ENCODE results near the gene HNRNPL. TPM values are rescaled to one million over a fixed set of nuclear protein-coding genes. Genes with fewer than 3 reads are reported as not detected.
"Not testable (repeated sequence)": the region's sequence is repeated elsewhere in the genome, so short reads cannot be mapped to it uniquely, and the experiment has no call there.

The HNRNPL gene
- total RNA-seq, 2 donors from 2014 or later, result 559 to 561 TPM

DNA sequence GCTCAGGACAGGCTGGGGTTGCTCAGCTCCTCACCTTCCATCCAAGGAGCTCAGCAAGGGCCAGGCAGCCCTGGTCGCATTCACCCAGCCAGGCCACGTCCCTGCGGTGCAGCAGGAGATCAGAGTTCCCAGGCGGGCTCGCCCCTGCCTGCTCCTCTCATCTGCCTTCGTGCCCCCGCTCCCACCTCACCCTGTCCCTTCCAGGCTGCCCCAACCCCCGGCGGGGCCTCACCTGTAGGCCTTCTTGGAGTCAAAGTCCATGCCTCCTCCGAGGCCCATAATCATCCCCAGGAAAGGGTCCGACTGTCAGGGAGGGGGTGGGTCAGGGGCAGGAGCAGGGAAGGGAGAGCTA lies 29.6 kb upstream of the HNRNPL start:
- no peaks in the 10 kb centered on the region for H3K27me3 Mint-ChIP-seq
- peaks cover 23% of the 10 kb centered on the region in 2 donors for H3K4me1 Mint-ChIP-seq (ENCODE audit: low read depth in 2 of 2)
- no peaks in the 10 kb centered on the region for H3K9me3 Mint-ChIP-seq
- no peak for DNase-seq (ENCODE audit: low spot score)
- no peak overlapping the region for H3K4me3 Mint-ChIP-seq
- no peaks in the 10 kb centered on the region for H3K36me3 Mint-ChIP-seq
- ATAC-seq, result no peak
- no peak overlapping the region for H3K27ac Mint-ChIP-seq

DNA sequence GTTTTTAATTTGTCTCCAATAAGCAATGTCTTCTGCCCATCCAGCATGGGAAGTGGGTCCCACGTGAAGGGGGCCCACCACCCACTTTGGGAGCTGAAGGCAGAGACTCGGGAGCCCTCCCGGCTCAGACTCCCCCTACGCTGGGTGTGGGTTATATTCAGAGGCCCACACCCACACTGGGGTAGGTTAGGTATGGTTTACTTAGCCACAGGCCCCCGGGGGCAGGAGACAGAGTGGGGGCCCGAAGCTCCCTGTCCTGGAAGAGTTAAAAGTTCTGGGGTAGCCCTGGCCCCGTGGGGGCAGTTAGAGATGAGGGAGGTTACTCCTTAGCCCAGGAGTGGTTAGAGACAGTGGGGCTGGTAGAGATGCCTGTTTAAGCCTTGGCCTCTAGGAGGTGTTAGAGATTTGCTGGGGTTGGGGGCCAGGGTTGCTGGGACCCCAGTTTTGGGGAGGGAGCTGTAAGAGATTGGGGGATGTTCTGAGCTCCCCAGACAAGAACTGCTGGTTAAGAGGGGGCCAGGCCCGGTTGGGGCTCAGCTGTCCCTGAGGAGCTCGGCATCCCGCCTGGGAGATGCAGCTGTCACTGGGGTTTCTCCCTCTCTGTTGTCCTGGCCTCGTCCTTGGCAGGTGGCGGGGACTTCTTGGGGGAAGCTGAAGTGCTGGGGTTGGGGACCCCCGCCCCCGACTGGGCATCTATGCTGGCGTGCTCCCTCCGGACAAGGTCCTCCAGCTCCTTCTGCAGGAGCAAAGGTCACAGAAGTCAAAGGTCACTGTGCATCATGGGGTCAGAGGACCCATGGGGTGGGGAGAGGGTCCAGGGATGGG lies 29.0 kb upstream of the HNRNPL start:
- H3K9me3 Mint-ChIP-seq, result no peaks in the 10 kb centered on the region
- peaks cover 23% of the 10 kb centered on the region in 2 donors for H3K4me1 Mint-ChIP-seq (ENCODE audit: low read depth in 2 of 2)
- H3K27me3 Mint-ChIP-seq, result no peaks in the 10 kb centered on the region
- DNase-seq (ENCODE audit: low spot score), result no peak
- H3K4me3 Mint-ChIP-seq, result peak overlapping the region; percentile 82
- H3K36me3 Mint-ChIP-seq, result no peaks in the 10 kb centered on the region
- ATAC-seq, result peak; percentile 36 to 37
- H3K27ac Mint-ChIP-seq, result peak overlapping the region; percentile 98

DNA sequence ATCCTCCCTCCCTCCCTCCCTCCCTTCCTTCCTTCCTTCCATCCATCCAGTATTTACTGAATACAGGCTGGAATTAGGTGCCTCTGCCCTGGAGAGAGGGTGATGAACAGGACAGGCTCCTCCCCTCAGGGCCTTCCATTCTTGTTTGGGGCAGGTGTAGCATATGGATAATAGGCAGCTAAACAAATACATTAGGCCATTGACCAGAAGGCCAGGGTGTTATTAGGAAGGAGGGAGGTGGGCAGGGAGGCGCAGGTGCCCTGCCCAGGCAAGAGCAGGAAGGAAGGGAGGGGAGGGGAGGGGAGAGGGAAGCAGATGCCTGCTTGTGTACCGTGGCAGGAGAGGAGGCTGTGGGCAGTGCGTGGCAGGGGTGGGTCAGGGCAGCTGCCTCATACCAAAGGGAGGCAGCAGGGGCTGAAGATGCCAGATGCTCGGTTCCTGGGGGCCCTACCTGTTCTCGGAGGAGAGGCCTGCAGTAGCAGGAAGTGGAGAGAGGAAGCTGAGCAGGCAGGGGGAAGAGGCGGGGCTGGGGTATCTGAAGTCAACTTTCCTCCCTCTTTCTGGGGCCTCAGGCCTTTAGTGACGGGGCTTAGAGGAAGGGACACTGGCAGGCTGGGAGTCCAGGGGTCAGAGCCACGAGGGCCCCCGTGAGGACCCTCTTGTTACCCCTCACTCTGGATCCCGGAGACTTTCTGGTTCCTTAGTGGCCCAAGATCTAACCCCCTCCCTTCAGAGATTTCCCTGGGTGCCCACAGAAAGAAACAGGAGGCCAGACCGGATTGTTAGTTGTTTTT lies 28.2 kb upstream of the HNRNPL start, which contains the start of gene RINL:
TSS of gene RINL (minus strand) at position 495 of the 794 bp plus-strand sequence. CDS start 1,533 bp downstream, outside the sequence.
- Mint-ChIP-seq H3K9me3 (no peaks in the 10 kb centered on the region), H3K4me3 (peak within 1 kb of the TSS; percentile 82), H3K27me3 (no peaks in the 10 kb centered on the region), H3K36me3 (no peaks in the 10 kb centered on the region), H3K4me1 (ENCODE audit: low read depth in 2 of 2) (peaks cover 20 to 23% of the 10 kb centered on the region in 2 donors), H3K27ac (peak within 1 kb of the TSS; percentile 98)
- DNase-seq (ENCODE audit: low spot score), result peak; percentile 72
- ATAC-seq, result peak; percentile 85 to 90

DNA sequence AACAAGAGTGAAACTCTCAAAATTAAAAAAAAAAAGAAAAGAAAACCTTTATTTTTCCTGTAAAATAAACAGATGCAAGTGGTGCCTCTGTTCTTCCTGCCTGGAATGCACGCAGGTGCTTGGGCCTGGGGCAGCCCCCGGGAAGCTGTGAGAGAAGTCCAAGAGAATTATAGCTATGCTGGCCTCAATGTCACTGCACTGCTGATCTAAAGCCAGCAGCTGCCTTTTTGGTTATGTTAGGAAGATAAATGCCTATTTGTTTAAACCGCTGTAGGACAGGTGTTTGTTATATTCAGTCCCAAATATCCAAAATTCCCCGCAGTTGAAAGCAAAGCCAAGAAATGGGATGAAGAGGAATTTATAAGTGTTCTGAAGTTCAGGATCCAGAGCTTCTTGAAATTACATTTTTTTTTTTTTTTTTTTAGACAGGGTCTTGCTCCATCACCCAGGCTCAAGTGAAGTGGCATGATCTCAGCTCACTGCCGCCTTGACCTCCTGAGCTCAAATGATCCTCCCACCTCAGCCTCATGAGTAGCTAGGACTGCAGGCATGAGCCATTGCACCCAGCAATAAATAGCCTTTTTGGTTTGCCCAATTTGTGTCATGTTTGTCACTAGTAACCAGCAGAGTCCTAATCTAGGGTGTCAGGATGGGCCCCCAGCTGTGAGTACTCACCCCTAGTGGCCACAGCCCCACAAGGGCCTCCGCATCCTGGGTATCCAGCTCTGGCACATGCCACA lies 26.0 kb upstream of the HNRNPL start:
- H3K4me3 Mint-ChIP-seq, result no peak overlapping the region
- no peaks in the 10 kb centered on the region for H3K9me3 Mint-ChIP-seq
- peaks cover 20 to 23% of the 10 kb centered on the region in 2 donors for H3K4me1 Mint-ChIP-seq (ENCODE audit: low read depth in 2 of 2)
- ATAC-seq, result no peak
- peak overlapping the region; percentile 98 for H3K27ac Mint-ChIP-seq
- H3K27me3 Mint-ChIP-seq, result no peaks in the 10 kb centered on the region
- no peak for DNase-seq (ENCODE audit: low spot score)
- H3K36me3 Mint-ChIP-seq, result no peaks in the 10 kb centered on the region

DNA sequence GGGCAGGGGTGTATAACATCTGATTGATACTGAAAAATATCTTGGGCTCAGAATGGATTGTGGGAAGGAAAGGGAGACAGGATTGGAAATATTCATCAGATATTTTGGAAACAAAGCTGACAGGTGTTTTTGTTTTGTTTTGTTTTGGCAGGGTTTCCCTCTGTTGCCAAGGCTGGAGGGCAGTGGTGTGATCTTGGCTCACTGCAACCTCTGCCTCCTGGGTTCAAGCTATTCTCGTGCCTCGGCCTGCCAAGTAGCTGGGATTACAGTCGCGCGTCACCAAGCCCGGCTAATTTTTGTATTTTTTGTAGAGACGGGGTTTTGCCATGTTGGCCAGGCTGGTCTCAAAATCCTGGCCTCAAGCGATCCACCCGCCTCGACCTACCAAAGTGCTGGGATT lies 23.6 kb upstream of the HNRNPL start:
- H3K9me3 Mint-ChIP-seq; H3K36me3 Mint-ChIP-seq; DNase-seq (ENCODE audit: low spot score); H3K27me3 Mint-ChIP-seq; H3K27ac Mint-ChIP-seq; ATAC-seq; H3K4me3 Mint-ChIP-seq: not testable (repeated sequence)
- H3K4me1 Mint-ChIP-seq (ENCODE audit: low read depth in 2 of 2), result peaks cover 24 to 34% of the 10 kb centered on the region in 2 donors

DNA sequence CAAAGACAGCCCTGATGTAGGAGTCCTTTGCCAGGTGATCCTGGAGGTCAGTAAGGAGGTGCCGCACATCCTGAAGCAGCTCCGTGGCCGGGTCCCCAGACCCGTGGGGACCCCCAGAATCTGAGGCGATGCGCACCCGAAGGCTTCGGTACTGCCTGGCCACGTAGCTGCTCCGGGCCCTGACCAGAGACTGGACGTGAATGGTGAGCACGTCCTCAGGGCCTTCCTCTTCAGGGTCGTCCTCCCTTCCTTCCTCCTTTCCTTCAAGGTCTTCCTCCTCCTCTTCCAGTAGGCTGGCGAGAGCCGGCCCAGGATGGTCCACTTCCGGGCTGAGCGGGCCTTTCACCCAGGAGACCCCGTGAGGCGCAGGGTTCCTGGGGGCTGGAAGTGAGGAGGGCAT lies 20.8 kb upstream of the HNRNPL start:
- H3K4me3 Mint-ChIP-seq, result peak overlapping the region; percentile 90
- no peak for ATAC-seq
- H3K27ac Mint-ChIP-seq, result peak overlapping the region; percentile 81 to 84
- H3K36me3 Mint-ChIP-seq, result no peaks in the 10 kb centered on the region
- DNase-seq (ENCODE audit: low spot score), result no peak
- no peaks in the 10 kb centered on the region for H3K27me3 Mint-ChIP-seq
- no peaks in the 10 kb centered on the region for H3K9me3 Mint-ChIP-seq
- peaks cover 14 to 25% of the 10 kb centered on the region in 2 donors for H3K4me1 Mint-ChIP-seq (ENCODE audit: low read depth in 2 of 2)

DNA sequence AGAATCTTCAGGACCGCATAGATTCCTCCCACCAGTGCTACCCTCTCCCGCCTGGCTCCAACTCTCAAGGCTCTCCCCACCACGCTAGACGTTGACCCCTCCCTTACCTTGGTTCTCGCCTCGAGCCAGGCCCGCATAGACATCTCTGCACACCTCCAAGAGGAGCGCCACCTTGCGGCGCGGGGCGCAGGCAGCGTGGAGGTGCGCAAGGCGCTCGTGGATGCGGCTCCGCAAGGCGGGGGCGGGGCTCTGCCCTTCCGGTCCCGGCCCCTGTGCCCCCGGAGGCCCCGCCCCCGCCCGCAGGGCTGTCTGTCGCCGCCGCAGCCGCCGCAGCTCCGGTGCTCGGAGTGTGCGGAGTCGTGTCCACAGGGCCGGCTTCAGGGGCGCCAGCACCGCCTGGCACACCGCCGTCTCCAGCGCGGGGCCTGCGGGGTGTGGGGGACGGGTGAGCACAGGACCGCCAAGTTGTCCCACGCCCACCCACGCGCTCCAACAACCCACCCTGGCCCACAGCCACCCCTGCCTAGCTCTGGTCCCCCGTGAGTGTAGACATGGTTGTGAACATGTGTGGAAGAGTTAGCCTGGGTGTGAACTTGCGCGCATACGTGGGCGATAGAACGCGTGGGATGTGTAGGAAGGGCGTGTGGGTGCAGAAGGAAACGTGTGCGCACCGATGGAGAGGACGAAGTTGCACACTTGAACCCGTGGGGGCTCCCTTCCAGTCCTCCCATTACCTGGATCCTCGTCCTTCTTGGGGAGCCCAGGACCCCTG lies 20.2 kb upstream of the HNRNPL start:
- no peaks in the 10 kb centered on the region for H3K36me3 Mint-ChIP-seq

DNA sequence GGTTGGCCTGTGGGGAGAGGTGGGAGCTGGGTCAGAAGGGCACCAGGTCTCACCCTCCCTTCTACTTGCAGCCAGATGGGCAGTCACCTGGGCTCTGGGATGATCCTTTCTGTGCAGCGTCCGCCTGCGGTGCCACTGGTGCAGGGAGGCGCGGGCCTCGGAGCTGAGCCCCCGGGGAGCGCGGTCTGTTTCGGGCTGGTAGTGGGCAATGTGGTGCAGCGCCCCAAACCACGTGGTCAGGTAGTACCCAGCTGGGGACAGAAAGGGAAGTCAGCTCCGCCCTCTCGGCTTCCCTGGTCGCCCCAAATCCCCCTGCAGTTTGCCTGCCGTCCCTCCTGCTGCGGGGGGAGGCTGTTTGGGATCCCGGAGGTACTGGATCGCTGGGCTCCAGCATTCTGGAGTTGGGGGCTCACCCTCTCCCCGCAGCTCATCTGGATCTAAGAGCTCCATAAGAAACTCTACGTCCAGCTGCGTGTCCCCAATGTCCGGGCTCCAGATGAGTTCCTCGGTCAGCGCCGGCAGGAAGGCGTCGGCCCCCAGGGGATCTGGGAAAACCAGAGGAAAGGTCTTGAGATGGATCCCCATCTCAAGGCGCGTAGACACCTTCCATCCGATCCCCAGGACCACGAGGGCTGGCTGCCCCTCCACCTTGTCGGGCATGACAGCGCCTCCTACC lies 19.5 kb upstream of the HNRNPL start:
- peak overlapping the region; percentile 90 for H3K4me3 Mint-ChIP-seq

More for the DNA sequence above, 20.2 kb upstream of the HNRNPL start:
- H3K4me1 Mint-ChIP-seq (ENCODE audit: low read depth in 2 of 2), result peaks cover 20 to 31% of the 10 kb centered on the region in 2 donors
- DNase-seq (ENCODE audit: low spot score), result peak; percentile 94
- ATAC-seq, result peak; percentile 93 to 94
- peak overlapping the region; percentile 81 to 84 for H3K27ac Mint-ChIP-seq
- H3K27me3 Mint-ChIP-seq, result no peaks in the 10 kb centered on the region
- H3K4me3 Mint-ChIP-seq, result peak overlapping the region; percentile 90
- no peaks in the 10 kb centered on the region for H3K9me3 Mint-ChIP-seq

DNA sequence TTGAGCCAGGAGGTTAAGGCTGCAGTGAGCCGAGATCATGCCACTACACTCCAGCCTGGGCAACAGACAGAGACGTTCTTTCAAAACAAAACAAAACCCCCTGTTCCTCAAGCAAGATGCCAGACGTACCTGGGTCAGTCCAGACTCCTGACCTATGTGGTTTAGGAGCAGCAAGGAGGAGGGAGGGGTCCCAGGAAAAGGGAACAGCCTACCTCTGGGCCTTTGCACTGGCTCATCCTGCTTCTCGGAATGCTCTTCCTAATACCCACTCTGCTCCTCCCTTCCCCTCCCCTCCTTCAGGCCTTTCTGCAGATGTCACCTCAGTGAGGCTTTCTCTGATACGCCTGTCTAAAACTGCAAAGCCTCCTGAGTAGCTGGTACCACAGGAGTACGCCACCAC lies 18.8 kb upstream of the HNRNPL start:
- H3K4me3 Mint-ChIP-seq, result peak overlapping the region; percentile 90
- H3K27me3 Mint-ChIP-seq, result no peaks in the 10 kb centered on the region
- no peak overlapping the region for H3K27ac Mint-ChIP-seq
- H3K4me1 Mint-ChIP-seq (ENCODE audit: low read depth in 2 of 2), result peaks cover 29 to 40% of the 10 kb centered on the region in 2 donors
- ATAC-seq (no peak), DNase-seq (ENCODE audit: low spot score) (no peak)
- no peaks in the 10 kb centered on the region for H3K36me3 Mint-ChIP-seq
- peaks cover 6% of the 10 kb centered on the region for H3K9me3 Mint-ChIP-seq

More for the DNA sequence above, 19.5 kb upstream of the HNRNPL start:
- Mint-ChIP-seq H3K27ac (peak overlapping the region; percentile 81 to 84), H3K27me3 (no peaks in the 10 kb centered on the region), H3K4me1 (ENCODE audit: low read depth in 2 of 2) (peaks cover 27 to 38% of the 10 kb centered on the region in 2 donors), H3K9me3 (peaks cover 6% of the 10 kb centered on the region), H3K36me3 (no peaks in the 10 kb centered on the region)
- ATAC-seq (peak in 1 of 2 donors; percentile 14), DNase-seq (ENCODE audit: low spot score) (no peak)

DNA sequence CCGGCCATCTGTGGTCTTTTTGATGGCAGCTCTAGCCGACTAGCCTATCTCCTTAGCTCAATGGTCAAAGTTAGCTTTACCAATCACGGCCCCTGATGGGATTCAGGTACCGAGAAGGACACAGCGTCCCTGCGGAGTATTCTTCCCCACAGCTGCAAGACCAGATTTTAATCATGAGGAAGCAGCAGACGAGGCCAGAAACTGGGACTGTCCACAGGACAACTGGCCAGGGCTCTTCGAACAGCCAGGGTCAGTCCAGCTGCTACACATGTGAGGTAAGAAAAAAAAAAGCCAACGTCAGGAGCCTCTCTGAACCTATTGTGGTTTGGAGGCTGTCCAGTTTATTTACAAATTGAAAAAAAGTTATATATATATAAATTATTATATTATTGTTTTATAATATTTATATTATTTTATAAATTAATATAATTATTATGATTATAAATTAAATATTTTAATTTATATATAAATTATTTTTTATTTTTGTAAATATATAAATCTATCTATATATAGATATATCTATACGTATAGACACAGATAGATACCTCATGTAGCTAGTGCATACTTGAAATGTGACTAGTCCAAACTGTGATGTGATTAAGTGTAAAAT lies 17.5 kb upstream of the HNRNPL start:
- Mint-ChIP-seq H3K27me3 (no peaks in the 10 kb centered on the region), H3K4me3 (no peak overlapping the region), H3K36me3 (no peaks in the 10 kb centered on the region), H3K9me3 (peaks cover 6% of the 10 kb centered on the region), H3K27ac (no peak overlapping the region), H3K4me1 (ENCODE audit: low read depth in 2 of 2) (peaks cover 36 to 51% of the 10 kb centered on the region in 2 donors)
- DNase-seq (ENCODE audit: low spot score) (no peak), ATAC-seq (no peak)

DNA sequence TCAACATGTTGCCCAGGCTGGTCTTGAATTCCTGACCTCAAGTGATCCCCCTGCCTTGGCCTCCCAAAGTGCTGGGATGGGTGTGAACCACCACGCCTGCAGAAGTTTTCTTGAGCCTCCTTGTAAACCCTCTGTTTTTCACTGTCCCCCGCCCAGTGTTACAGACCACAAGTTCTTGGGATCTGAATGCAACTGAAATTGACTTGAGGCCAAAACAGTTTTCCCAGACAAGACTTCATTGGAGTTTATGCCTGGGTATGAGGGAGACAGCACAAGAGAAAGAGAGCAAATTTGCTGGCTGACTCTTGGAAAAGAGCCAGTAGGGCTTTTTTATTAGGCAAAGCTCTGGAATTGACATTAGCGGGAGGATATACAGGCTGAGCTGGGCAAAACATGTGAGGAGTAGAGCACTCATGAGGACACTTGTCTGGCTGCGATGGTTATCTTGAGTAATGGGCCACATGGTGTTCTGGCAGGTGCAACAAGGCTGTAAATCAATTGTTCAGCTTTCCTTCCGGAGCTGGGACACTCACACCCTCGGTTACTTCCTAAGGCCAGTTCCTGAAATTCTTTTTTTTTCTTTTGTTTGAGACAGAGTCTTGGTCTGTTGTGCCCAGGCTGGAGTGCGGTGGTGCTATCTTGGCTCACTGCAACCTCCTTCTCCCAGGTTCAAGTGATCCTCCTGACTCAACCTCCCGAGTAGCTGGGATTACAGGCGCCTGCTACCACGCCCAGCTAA lies 12.7 kb upstream of the HNRNPL start:
- Mint-ChIP-seq H3K27me3 (no peaks in the 10 kb centered on the region), H3K36me3 (no peaks in the 10 kb centered on the region), H3K4me1 (ENCODE audit: low read depth in 2 of 2) (peaks cover 33 to 39% of the 10 kb centered on the region in 2 donors), H3K27ac (peak overlapping the region in 1 of 2 donors; percentile 45), H3K9me3 (peaks cover 6% of the 10 kb centered on the region), H3K4me3 (no peak overlapping the region)
- ATAC-seq (no peak), DNase-seq (ENCODE audit: low spot score) (no peak)

DNA sequence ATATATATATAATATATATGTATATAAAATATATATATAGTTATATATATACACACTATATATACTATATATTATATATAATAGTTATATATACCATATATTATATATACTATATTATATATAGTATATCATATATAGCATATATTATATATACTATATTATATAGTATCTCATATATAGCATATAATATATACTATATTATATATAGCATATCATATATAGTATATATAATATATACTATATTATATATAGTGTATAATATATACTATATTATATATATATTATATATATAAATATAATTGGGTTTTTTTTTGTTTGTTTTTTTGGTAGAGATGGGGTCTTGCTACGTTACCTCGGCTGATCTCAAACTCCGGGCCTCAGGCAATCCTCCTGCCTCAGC lies 11.6 kb upstream of the HNRNPL start:
- peaks cover 39 to 49% of the 10 kb centered on the region in 2 donors for H3K4me1 Mint-ChIP-seq (ENCODE audit: low read depth in 2 of 2)
- H3K27ac Mint-ChIP-seq, result no peak overlapping the region
- DNase-seq (ENCODE audit: low spot score), result no peak
- no peak overlapping the region for H3K4me3 Mint-ChIP-seq
- no peaks in the 10 kb centered on the region for H3K27me3 Mint-ChIP-seq
- no peaks in the 10 kb centered on the region for H3K36me3 Mint-ChIP-seq
- peaks cover 6% of the 10 kb centered on the region for H3K9me3 Mint-ChIP-seq
- no peak for ATAC-seq
